GM10847 (cell line): Measurements from ENCODE around the gene PTGS1.

Experiments
- POLR2A ChIP-seq: IDR thresholded peaks from 2 replicates; pipeline ENCODE4 v1.6.1; 2011; ENCODE audit not compliant: insufficient read length; ENCODE audit errors: extremely low read depth

PTGS1 gene

DNA sequence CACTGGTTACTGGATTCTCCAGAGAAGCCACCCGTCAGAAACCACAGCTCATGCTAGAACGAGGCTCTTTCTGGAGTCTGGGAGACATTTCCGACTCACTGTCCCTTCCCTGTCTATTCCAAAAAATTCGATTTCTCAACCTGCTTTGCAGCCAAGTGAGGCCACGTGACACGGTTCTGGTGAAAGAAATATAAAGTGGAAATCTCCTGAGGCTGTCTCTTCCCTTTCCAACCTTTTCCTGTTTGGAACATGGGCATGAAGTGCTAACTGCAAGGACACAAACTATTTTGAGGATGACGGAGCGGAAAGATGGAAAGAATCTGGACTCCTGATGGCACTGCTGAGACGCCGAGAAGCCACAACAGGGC, 6.1 kb upstream of the PTGS1 start:
- TF ChIP-seq POLR2A, result no peak

DNA sequence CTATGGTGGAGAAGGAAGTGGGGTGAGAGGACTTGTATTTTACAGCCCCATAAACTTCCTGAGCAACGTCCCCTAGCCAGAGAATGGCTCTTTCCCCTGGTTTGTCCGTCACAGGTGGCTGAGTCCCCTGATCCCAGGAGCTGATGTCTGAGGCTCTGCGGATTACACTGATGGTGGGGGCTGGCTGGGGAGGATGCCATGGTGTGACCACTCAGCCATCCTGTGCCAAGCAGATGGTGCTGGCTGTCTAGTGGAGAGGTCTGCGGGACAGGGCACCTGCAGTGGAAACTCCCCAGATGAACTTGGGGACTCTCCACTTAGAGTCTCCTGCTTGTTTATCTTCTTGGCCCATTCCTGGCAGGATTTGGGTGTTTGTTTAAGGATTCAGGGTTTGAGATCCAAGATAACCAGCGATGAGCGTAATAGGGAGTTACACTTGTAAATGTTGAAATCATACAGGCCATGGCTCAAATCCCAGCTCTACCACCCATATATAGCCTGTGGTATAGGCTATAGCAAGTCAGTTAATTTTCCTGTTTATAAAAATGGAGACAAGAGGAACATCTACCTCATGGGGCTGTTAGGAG, 4.7 kb upstream of the PTGS1 start:
- TF ChIP-seq POLR2A, result no peak

DNA sequence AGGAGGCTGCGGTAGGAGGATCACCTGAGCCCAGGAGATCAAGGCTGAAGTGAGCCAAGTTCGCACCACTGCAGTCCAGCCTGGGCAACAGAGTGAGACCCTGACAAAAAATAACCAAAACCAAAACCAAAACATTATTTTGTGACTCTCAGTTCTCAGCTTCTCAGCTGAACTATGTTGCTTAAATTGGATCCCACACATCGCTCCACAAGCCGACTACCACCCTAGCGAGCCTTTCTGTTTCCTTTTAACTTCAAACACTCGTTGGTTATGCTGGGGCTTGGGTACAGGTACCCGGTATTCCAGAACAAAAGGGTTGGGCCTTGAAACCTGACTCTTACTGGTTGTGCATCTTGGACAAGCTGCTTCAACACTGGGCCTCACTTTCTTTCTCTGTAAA, 3.8 kb upstream of the PTGS1 start:
- no peak for TF ChIP-seq POLR2A

DNA sequence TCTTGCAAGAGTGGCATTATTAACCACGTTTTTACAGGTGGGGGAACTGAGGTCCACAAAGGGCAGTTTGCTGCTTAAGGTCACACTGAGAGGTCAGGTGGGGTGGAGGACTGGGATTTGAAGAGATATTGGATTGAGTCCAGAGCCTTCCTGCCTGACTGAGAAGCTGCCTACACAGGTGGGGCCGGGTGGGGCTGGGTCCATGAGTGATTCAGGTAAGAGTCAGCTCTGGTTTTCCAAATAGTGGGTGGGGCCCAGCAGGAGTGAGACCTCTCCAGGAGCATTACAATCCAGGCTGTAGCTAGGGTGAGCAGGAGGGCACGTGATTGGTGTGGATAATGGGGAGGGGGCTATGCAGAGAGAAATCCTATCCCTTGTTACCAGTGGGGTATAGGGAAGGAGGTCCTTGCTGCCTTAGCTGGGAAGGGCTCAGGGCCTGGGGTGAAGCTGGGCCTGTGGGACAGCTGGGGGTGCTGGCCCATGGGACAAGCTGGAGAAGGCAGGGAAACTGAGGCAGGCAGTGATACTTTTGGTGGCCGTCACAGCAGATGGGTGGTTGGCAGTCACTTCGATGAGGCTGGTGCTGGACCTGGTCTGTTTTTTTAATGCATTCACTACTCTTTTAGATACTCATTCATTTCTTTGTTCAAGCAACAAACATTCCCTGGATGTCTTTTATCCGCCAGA, 2.9 kb upstream of the PTGS1 start:
- no peak for TF ChIP-seq POLR2A

DNA sequence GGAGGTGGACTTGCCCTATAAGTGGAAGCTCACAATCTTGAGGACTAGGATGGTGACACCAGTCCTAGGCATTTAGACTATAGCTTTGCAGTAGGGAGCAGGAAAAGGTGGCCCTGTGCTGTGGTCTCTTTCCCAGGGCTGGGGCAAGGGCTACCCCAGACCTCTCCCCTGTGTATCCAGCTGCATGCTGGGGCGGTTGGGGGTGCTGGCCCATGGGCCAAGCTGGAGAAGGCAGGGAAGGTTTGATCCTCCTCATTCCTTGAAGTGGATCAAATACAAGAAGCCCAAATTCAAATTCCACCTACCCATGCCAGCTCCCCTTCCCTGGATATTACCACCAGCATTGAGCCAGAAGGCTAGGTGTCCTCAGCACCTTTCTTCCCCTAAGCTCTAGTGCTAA, 2.2 kb upstream of the PTGS1 start:
- TF ChIP-seq POLR2A, result no peak

DNA sequence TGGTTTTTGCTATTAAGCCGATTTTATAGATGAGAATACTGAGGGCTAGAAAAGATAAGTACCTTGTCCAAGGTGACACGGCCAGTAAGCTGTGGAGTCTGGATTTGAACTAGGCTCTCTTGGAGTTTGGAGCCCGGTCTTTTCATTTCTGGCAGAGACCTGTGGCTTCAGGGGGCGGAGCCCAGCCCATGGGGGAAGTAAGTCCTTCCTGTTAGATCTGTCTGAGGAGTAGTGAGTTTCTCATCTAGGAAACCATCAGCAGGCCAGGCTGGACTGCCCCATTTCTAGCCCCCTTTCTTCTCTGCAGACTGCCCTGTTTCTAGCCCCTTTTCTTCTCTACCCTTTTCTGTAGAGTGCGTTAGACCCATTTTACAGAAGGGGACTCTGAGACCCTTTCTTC, 521 bp upstream of the PTGS1 start:
- TF ChIP-seq POLR2A, result no peak

DNA sequence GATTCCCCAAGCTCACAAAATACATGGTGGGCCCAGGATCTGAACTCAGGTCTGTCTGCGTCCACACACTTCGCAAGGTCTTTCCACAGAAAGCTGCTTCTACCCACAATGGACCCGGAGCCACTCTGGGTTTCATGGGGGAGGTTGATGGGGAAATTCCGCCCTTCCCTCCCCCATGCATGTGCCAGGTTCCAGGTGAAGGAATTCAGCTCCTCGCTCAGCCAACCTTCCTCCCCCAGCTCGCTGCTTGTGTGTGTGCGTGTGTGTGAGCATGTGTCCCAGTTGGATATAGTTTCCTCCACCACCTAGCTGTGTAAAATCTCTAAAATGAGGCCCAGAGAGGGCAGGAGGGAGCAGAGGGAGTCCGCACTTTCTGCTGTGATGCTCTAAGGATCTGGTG, 1.0 kb downstream of the PTGS1 start:
- no peak for TF ChIP-seq POLR2A

DNA sequence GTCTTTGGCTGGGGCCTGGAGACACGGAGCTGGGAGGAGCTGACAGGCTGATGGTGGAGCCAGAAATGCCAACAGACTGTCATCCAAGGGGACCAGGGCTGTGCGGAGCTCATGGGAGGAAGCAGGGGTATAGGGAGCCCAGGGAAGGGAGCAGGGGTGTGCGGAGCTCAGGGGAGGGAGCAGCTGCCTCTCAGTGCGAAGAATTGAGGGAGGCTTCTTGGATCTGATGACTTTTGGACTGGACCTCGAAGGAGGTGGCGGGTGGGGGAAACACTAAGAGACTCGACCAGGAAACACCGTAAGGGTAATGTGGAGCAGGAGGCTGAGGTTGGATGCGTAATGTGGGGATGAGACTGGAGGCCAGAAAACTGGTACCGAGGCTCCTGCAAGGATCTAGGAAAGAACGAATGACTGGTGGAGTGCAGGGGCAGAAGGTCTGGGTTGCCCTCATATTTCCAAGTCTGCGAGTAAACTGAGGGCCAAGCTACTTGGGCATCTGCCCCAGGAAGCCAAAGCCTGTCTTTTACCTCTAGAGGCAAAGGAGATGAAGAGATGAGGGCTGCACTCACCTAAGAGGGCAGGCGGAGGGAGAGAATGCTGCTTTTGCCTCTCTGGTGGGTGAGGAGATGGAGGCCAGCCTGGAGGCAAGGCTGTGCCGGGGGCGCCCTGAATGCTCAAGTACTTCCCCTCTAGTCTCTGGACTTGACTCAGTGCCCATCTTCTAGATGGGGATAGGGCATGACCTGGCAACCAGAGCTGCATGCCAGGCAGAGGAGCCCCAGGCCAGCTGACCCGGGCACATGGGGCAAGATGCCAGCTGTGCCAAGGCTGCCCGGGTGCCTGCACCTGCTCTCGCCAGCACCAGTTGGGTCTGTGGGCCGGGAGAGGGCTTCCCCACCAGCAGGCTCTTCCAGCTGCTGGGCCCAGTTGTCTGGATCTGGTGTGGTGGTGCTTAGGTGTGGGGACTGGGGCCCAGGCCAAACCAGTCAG, 2.3 kb downstream of the PTGS1 start:
- no peak for TF ChIP-seq POLR2A

DNA sequence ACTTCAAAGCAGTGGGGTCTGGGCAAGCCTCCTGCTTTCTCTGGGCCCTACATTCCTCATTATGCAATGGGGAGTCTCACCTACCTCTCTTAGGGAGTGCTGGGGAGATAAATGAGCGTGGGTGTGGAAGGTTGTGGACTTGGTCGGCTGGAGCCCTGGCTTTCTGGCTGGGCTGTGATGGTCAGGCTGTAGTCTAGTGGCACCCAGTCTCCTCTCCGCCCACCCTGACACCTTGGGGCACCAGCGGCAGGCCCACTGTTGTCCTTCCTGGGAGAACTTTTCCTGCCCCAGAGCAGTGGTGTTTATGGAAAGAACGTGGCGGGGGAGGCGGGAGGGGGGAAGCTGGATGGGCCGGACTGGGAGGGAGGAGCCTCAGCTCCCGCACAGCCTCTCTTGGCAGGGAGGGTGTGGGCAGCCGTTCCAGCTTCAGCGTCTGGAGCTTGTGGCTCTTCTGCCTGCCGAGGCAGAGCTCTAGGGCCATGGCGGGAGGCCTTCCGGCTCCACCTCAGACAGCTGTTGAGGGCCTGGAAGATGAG, 4.1 kb downstream of the PTGS1 start:
- TF ChIP-seq POLR2A, result no peak

DNA sequence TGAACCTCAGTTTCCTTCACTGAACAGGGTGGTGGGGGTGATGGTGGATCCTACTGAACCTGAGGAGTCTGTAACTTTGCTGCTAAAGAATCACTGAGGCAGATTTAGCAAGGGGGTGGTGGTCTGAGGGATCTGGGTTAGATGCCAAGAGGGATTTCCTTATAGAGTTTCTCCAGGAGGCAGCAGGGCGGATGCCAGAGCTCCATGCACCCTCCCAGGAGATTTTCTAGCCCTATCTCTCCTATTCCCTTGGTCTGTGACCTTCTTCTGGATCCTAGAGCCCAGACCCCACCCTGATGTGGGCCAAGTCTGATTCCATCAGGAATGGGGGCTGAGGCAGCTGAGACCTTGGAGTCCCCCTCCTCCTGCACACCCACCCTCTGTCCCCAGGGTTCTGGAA, 6.0 kb downstream of the PTGS1 start:
- no peak for TF ChIP-seq POLR2A

DNA sequence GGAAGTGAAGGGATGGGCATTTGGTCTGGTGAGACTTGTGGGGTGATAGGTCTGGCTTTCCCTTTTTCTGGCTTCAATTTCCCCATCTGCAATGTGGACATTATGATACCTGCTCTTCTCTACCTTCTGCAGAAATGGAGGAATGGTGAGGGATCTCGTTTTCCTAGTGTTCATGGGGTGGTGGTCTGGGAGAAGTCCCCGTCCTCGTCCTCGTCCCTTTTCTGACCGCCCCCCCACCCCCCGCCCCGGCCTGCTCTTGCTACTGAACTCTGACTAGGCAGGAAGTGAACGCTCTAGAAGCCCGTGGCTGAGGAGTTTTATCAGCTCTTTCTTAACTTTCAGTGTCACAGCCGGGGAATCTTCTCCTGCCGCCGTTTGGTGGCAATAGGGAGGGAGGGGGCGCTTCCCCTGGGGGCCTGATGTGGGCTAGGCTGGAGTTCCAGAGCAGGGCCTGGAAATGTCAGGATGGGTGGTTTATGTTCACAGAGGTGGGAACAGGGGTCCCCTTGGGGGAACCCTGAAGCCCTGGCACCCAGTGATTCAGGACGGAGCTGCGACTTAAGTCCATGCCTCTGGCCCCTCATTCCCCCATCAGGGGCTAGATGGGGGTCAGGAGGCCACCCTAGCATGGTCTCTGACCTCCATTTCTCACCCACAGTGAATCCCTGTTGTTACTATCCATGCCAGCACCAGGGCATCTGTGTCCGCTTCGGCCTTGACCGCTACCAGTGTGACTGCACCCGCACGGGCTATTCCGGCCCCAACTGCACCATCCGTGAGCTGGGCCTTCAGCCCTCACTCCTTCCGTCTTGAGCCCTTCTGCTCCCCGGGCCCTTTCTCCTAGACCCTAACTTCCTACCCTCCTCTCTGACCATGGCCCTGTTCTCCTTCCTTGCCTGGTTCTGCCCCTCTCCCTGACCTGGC, 6.7 kb downstream of the PTGS1 start:
- TF ChIP-seq POLR2A, result no peak

DNA sequence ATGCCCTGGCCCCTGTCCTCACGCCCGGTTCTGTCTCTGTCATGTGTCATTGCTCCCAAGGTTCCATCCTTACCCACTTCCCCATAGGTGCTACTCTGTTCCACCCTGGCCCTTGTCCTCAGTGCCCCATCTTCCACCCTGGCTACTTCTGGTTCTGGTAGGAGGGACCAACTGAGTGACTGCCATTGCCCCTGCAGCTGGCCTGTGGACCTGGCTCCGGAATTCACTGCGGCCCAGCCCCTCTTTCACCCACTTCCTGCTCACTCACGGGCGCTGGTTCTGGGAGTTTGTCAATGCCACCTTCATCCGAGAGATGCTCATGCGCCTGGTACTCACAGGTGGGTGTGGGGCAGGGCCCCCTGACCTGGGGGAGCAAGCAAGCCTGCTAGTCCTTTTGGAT, 7.4 kb downstream of the PTGS1 start:
- no peak for TF ChIP-seq POLR2A

DNA sequence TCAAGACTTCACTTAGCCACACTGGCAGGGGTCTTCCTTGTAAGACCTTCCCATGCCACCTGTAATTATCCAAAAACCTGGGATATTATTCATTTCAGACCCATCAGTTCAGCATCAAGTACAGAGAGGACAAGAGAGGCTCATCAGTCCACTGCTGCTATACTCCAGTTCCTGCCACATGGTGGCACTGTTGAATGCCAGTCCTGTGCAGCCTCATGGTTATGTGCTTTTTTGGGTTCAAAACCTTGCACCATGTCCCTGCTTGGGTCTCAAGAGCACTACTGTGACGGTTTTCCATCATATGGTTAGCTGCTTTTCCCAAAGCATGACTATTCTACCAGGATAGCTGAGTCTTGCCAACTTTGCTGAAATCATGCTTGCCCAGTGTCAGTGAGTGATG, 8.5 kb downstream of the PTGS1 start:
- TF ChIP-seq POLR2A, result no peak

DNA sequence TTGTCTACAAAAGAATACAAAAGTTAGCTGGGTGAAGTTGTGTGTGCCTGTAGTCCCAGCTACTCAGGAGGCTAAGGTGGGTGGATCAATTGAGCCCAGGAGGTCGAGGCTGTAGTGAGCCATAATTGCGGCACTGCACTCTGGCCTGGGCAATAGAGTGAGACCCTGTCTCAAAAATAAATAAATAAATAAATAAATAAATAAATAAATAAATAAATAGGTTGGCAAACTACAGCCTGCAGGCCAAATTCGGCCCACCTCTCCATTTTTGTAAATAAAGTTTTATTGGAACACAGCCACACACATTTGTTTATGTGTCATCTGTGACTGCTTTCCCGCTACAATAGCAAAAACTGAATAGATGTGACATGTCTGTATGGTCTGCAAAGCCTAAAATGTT, 9.5 kb downstream of the PTGS1 start:
- TF ChIP-seq POLR2A, result no peak

DNA sequence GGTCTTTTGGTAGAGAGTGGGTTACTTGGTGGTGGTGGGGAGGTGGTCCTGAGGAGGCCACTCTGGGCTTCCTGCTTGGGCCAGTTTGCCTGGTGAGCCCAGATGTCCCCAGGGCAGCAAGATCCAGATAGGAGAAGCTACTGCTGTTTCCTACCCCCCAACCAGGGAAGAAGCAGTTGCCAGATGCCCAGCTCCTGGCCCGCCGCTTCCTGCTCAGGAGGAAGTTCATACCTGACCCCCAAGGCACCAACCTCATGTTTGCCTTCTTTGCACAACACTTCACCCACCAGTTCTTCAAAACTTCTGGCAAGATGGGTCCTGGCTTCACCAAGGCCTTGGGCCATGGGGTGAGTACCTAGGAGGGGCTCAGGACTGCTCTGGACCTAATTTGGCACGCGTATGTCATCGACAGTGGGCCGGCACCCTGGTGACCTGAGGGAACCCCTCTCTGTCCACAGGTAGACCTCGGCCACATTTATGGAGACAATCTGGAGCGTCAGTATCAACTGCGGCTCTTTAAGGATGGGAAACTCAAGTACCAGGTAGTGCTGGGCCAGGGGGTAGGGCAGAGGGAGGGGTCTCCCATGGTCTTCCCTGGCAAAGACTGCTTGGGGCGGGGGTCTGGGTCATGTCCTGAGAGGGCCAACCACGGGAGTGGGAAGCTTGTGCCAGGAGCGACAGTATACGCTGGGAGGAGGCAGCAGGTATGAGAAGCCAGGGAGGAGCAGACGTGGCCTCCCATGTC, 10.6 kb downstream of the PTGS1 start:
- no peak for TF ChIP-seq POLR2A
